Tibial nerve (tissue), 4 donors: ENCODE results near the gene DIP2C.

ENCODE experiments used
- EP300 ChIP-seq, 2 donors: sonication (generic); formaldehyde crosslinking; IDR thresholded peaks; one replicate each; pipeline ENCODE4 v1.6.1; 2017; ENCODE audit warnings: antibody characterized with exemption in 2 of 2, mild to moderate bottlenecking in 1 of 2
- POLR2A ChIP-seq, 2 donors: fragments of 450-650 bp; IDR thresholded peaks; one replicate each; pipeline ENCODE4 v1.6.1; 2017; ENCODE audit warnings: antibody characterized with exemption in 2 of 2, mild to moderate bottlenecking in 2 of 2, moderate library complexity in 2 of 2
- TF ChIP-seq, protein P1 (sequence below), 5 experiments: fragments of 200-600 bp in 3 of 5; fragments of 450-650 bp in 2 of 5; sonication (generic) in 3 of 5; IDR thresholded peaks; one replicate each; pipeline ENCODE4 v1.5.1; 2016 to 2019; ENCODE audit warnings: antibody characterized with exemption in 5 of 5, mild to moderate bottlenecking in 3 of 5, moderate library complexity in 2 of 5

DNA sequence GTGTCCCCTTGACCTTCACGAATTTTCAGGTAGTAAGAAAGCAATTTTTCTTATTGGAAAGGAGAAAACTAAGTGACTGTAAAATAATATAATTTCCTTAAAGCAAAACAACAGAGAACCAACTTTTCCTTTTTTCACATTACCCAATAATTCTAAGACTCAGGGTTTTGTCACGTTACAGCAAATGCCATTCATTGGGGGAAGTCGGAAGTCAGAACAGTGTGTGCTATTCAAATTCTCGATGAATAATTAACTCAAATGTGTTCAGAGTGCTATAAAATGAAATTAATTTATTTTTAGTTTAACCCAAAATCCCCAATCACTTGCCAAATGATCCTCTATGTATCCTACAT is 40.0 kb downstream of the DIP2C start:
- TF ChIP-seq, protein P1, sequence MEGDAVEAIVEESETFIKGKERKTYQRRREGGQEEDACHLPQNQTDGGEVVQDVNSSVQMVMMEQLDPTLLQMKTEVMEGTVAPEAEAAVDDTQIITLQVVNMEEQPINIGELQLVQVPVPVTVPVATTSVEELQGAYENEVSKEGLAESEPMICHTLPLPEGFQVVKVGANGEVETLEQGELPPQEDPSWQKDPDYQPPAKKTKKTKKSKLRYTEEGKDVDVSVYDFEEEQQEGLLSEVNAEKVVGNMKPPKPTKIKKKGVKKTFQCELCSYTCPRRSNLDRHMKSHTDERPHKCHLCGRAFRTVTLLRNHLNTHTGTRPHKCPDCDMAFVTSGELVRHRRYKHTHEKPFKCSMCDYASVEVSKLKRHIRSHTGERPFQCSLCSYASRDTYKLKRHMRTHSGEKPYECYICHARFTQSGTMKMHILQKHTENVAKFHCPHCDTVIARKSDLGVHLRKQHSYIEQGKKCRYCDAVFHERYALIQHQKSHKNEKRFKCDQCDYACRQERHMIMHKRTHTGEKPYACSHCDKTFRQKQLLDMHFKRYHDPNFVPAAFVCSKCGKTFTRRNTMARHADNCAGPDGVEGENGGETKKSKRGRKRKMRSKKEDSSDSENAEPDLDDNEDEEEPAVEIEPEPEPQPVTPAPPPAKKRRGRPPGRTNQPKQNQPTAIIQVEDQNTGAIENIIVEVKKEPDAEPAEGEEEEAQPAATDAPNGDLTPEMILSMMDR (IDR thresholded peaks at IDR 0.05), result no peak
- TF ChIP-seq POLR2A (IDR thresholded peaks at IDR 0.05), result no peak
- no peak for TF ChIP-seq EP300 (IDR thresholded peaks at IDR 0.05)
